GM18511 (cell line): ENCODE measurements around the gene GADD45A.
"Not testable (repeated sequence)": the region's sequence is repeated elsewhere in the genome, so short reads cannot be mapped to it uniquely, and the experiment has no call there.

Experiments
- ATAC-seq: cut with Tn5 transposase; IDR thresholded peaks from one replicate; pipeline ENCODE4 v1.9.1; 2021; ENCODE audit warnings: mild to moderate bottlenecking, moderate library complexity; ENCODE audit not compliant: unreplicated experiment

The GADD45A gene, protein sequence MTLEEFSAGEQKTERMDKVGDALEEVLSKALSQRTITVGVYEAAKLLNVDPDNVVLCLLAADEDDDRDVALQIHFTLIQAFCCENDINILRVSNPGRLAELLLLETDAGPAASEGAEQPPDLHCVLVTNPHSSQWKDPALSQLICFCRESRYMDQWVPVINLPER

GRCh38 chr1:67685067-67685557, at the start of gene GADD45A:
GADD45A (plus strand) TSS chr1:67685201; CDS start chr1:67685495, 294 bp downstream.
- ATAC-seq: peak; percentile 87

- no peak for ATAC-seq
Measured at GRCh38 chr1:67636146-67636545, 48.9 kb upstream of the GADD45A start.

- no peak for ATAC-seq
Measured at GRCh38 chr1:67639361-67639760, 45.6 kb upstream of the GADD45A start.

- no peak for ATAC-seq
Measured at GRCh38 chr1:67642629-67643028, 42.4 kb upstream of the GADD45A start.

DNA sequence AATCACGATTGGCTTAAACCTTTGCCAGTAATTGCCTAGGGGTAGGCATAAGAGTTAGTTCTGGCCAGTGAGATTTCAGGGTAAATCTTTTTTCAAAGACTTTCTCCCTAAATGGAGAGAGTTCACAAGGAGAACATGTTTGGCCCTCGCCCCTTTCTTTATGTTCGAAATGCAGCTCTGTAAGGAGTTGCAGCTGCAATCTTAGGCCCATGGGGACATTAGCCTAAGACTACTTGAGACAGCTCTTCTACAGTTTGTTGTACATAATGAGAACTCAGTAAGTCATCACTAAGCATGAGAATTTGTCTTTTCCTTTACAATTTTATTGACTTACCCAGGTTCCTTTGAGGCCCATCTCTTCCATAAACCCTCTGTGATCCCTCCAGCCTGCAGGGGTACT, 40.4 kb upstream of the GADD45A start:
- ATAC-seq: no peak

GRCh38 chr1:67645495-67646144, 39.4 kb upstream of the GADD45A start:
- no peak for ATAC-seq

DNA sequence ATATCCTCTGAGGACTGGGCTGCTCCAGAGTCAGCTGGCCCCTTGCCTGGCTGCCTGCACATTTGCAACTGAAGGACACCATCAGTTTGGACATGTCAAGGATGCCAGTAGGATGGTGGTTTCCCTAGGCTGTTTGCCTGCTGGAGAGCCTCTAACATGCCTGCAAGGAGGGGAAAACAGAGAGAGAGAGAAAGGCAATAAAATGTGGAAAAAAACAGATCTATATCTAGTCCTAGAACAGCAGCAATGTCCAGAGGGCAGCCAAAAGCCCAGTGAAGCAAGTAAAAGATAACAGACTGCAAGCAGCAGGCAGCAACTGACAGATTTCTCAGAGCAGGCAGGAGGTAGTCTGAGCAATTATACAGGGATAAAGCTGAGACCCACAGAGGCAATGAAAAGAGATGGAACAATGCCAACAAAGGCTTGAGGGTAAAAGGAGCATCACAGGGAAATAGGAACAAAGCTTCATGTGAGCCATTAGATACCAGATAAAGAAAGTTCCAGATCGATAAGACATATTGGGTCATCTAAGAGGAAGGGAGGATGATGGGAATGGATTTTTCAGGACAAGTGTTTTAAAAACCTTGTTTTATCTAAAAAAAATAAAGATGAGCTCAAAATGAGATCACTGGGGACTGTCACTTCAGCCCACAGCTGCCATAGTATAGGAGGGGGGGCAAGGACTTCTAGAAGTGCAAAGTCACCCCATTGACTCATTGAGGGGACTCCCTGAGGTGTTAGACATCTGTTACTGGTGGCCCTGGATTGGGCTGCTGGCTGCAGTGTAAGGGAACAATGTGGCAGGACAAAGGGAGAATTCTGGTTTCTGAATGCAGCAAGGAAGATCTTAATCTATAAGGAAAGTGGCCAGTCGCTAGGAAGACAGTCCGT, 38.6 kb upstream of the GADD45A start:
- no peak for ATAC-seq

DNA sequence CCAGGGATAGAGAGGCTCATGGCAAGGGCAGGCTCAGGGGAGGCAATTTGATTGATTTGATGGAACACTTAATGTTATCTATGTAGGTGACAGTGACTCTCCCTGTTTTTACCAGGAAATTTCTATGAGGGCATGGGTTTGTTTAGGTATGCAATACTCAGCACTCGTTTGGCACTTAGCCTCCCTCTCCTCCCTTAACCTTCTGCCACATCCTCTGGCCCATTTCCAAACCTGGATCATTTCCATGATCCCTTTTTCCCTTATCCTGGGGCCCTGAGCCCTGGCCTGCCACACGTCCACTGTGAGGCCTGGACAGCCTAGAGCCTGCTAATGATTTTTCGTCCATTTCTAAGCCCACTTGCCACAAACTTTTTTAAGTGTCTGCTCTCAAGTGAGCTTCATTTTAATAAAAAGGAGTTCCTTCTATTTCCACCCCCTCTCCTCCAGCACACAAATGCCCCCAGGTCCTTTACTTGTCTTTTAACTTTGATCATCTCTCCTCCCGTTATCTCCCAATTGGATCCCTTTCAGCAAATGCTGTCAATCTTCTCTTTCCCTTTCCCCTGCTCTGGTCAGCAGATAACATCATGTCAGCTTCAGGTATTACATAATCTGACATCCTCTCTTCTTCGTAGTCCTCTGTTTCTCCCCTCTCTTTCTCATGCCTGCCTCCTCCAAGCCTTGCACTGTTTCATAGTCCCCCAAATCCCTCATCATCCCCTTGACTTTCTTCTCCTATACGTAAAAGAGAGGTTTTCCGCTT, 37.8 kb upstream of the GADD45A start:
- no peak for ATAC-seq

GRCh38 chr1:67647814-67648358, 37.1 kb upstream of the GADD45A start:
- peak; percentile 33 for ATAC-seq

GRCh38 chr1:67648582-67649326, 36.2 kb upstream of the GADD45A start:
- no peak for ATAC-seq

GRCh38 chr1:67650061-67650460, 34.9 kb upstream of the GADD45A start:
- no peak for ATAC-seq

GRCh38 chr1:67651031-67651430, 34.0 kb upstream of the GADD45A start:
- no peak for ATAC-seq

GRCh38 chr1:67652800-67653199, 32.2 kb upstream of the GADD45A start:
- ATAC-seq: peak; percentile 46

- ATAC-seq: no peak
Measured at GRCh38 chr1:67653304-67653703, 31.7 kb upstream of the GADD45A start.

DNA sequence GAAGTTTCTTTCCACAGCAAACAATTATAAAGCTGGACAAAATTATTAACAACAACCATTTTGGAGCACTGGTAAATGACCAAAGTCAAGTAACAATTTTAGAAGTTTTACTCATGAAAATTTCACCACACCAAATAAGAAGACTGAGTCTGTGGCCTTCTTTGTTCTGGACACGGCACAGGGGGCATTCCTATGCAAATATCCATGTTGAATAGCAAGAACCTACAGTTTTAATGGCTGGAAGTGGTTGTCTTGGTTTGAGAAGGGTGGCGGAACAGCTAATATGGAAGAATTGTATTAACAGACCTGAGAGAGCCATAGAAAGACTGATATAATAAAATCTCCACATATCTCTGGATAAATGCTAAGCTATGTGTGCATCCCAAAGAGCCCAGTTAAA, 29.4 kb upstream of the GADD45A start:
- ATAC-seq: no peak

- ATAC-seq: not testable (repeated sequence)
Measured at GRCh38 chr1:67657152-67657551, 27.8 kb upstream of the GADD45A start.

- ATAC-seq: no peak
Measured at GRCh38 chr1:67659229-67659628, 25.8 kb upstream of the GADD45A start.

- no peak for ATAC-seq
Measured at GRCh38 chr1:67662884-67663283, 22.1 kb upstream of the GADD45A start.

DNA sequence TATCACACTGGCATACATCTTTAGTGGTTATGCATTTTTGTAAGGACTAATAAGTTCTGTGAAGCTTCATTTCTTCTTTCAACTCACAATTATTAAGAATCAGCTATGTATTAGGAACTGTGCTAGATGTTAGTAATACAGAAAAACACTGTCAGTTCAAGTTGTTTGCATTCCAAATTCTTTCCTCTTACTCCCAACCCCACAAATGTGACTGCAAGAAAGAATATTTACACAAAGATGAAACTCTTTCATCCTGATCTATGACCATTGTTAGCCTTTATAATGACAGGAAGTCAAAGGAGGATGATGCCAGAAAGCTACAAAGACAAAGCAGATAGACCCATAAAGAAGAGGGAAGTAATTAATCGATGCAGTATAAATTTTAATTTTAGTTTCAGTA, 21.0 kb upstream of the GADD45A start:
- no peak for ATAC-seq

GRCh38 chr1:67665307-67665706, 19.7 kb upstream of the GADD45A start:
- not testable (repeated sequence) for ATAC-seq
